ENCODE results near the gene TRAPPC2L. TPM values are rescaled to one million over a fixed set of nuclear protein-coding genes. Genes with fewer than 3 reads are reported as not detected.

Gene TRAPPC2L
- total and polyA plus RNA-seq, 2 experiments from 2014 or later, result 59.3 to 167 TPM

- TF ChIP-seq CTCF (conservative IDR thresholded peaks at IDR 0.05; ENCODE audit: low read depth in 2 of 2), result no peak
- no peak for TF ChIP-seq ZNF114 (CRISPR knock-in tag; IDR thresholded peaks at IDR 0.05)
- TF ChIP-seq EZH2 (IDR thresholded peaks at IDR 0.05; ENCODE audit: low read depth, unreplicated experiment), result no peak
- TF ChIP-seq NANOG (IDR thresholded peaks at IDR 0.05; ENCODE audit: borderline replicate concordance), result no peak
- TF ChIP-seq EZH2phosphoT487 (IDR thresholded peaks at IDR 0.05; ENCODE audit: unreplicated experiment), result no peak
- TF ChIP-seq POLR2AphosphoS5 (IDR thresholded peaks at IDR 0.05; ENCODE audit: low read depth), result no peak
Measured at GRCh38 chr16:88871730-88872416, 14.9 kb downstream of the TRAPPC2L start (continued).

GRCh38 chr16:88872650-88873331, 15.9 kb downstream of the TRAPPC2L start:
- Histone ChIP-seq H3K4me3 (no peak overlapping the region), H2AFZ (no peak overlapping the region), H3K36me3 (ENCODE audit: insufficient read depth) (no peaks in the 10 kb centered on the region), H3K27me3 (ENCODE audit: insufficient read depth) (no peaks in the 10 kb centered on the region), H3K9me2 (ENCODE audit: insufficient read depth) (no peaks in the 10 kb centered on the region), H3K4me2 (no peak overlapping the region), H3K4me1 (ENCODE audit: insufficient read depth) (no peaks in the 10 kb centered on the region), H3F3A (replicated peaks; ENCODE audit: low read depth) (no peaks in the 10 kb centered on the region), H3K27ac (ENCODE audit: low read depth) (no peak overlapping the region), H4K20me1 (replicated peaks; ENCODE audit: insufficient read depth) (no peaks in the 10 kb centered on the region), H3K79me2 (replicated peaks; ENCODE audit: insufficient read depth) (no peaks in the 10 kb centered on the region)
- Mint-ChIP-seq H3K27me3 (ENCODE audit: insufficient read depth, low read depth, poor library complexity) (peaks cover 6% of the 10 kb centered on the region), H3K27ac (no peak overlapping the region), H3K4me1 (no peaks in the 10 kb centered on the region; the same call in 2 of the 3 replicates), H3K4me3 (no peak overlapping the region), H3K9me3 (no peaks in the 10 kb centered on the region; the same call in 1 of the 3 replicates), H3K36me3 (ENCODE audit: low read depth) (no peaks in the 10 kb centered on the region; the same call in 2 of the 3 replicates)
- DNase-seq (ENCODE audit: low spot score) (no peak), ATAC-seq (no peak)
- TF ChIP-seq ETS1 (IDR thresholded peaks at IDR 0.05) (no peak), CREB1 (CRISPR knock-in tag; IDR thresholded peaks at IDR 0.05; ENCODE audit: low read depth) (no peak), ZNF114 (CRISPR knock-in tag; IDR thresholded peaks at IDR 0.05) (no peak), JUNB (IDR thresholded peaks at IDR 0.05; ENCODE audit: unreplicated experiment) (no peak), ZNF331 (CRISPR knock-in tag; IDR thresholded peaks at IDR 0.05; ENCODE audit: low read depth) (no peak), ZNF462 (CRISPR knock-in tag; IDR thresholded peaks at IDR 0.05) (no peak)
